Vagina (tissue), 2 donors: ENCODE data around the gene KLHDC4. TPM values are rescaled to one million over a fixed set of nuclear protein-coding genes. Genes with fewer than 3 reads are reported as not detected.

Experiments used
- DNase-seq, 2 donors: peaks; one replicate each; pipeline ENCODE4 v3.0.0-alpha.2; 2017; ENCODE audit errors: extremely low spot score in 2 of 2
- H3K27ac ChIP-seq: fragments of 200-600 bp; sonication (generic); one replicate; pipeline ENCODE4 v1.5.1; 2019
- H3K27me3 ChIP-seq: fragments of 200-600 bp; sonication (generic); one replicate; pipeline ENCODE4 v1.5.1; 2019
- H3K36me3 ChIP-seq, 2 donors: fragments of 200-600 bp; sonication (generic); one replicate each; pipeline ENCODE4 v1.5.1; 2017 to 2019
- H3K4me1 ChIP-seq: fragments of 200-600 bp; sonication (generic); one replicate; pipeline ENCODE4 v1.5.1; 2019
- H3K4me3 ChIP-seq, 2 donors: fragments of 200-600 bp; sonication (generic); 1 replicate in 1 of 2; 2 replicates in 1 of 2; pipeline ENCODE4 v1.5.1; 2016 to 2019
- H3K9me3 ChIP-seq: fragments of 200-600 bp; sonication (generic); one replicate; pipeline ENCODE4 v1.5.1; 2019
- CTCF ChIP-seq, 3 experiments: fragments of 450-650 bp in 2 of 3; fragments of 200-600 bp in 1 of 3; sonication (generic) in 1 of 3; IDR thresholded peaks; one replicate each; pipeline ENCODE4 v1.5.1; 2017 to 2019; ENCODE audit warnings: antibody characterized with exemption in 3 of 3, mild to moderate bottlenecking in 2 of 3, moderate library complexity in 2 of 3
- POLR2A ChIP-seq, 2 donors: fragments of 450-650 bp; IDR thresholded peaks; one replicate each; pipeline ENCODE4 v1.6.1; 2017; ENCODE audit warnings: antibody characterized with exemption in 2 of 2, mild to moderate bottlenecking in 2 of 2, moderate library complexity in 2 of 2
- POLR2AphosphoS5 ChIP-seq, 2 donors: sonication (generic); formaldehyde crosslinking; IDR thresholded peaks; one replicate each; pipeline ENCODE4 v1.9.0; 2017; ENCODE audit warnings: antibody characterized with exemption in 2 of 2, mild to moderate bottlenecking in 2 of 2, low read depth in 1 of 2; ENCODE audit not compliant: insufficient read depth in 1 of 2
- intact Hi-C: fragments of 100-400 bp; cut with DNase I; formaldehyde crosslinking; loops from one replicate; pipeline ENCODE4 v1.15.1; 2023
- total RNA-seq: library from RNA; depleted of rRNA; stranded (reverse); fragments of >200 nt; gene quantifications from one replicate; pipeline ENCODE4 v1.2.3, GENCODE V29; 2016

KLHDC4 gene
- total RNA-seq, 1 donor from 2014 or later, result 62.9 TPM

- TF ChIP-seq POLR2A (IDR thresholded peaks at IDR 0.05), result no peak
- H3K4me1 ChIP-seq, result no peaks in the 10 kb centered on the region
- H3K27ac ChIP-seq, result no peak overlapping the region
- no peak for DNase-seq
- H3K9me3 ChIP-seq, result no peaks in the 10 kb centered on the region
- H3K36me3 ChIP-seq, result no peaks in the 10 kb centered on the region
- H3K27me3 ChIP-seq, result no peaks in the 10 kb centered on the region
- intact Hi-C loops, result no loop called here
- no peak overlapping the region for H3K4me3 ChIP-seq
Observed at GRCh38 chr16:87678618-87679017, 87.2 kb downstream of the KLHDC4 start.

- no peak for DNase-seq
- intact Hi-C loops, result no loop called here
- Histone ChIP-seq H3K36me3 (no peaks in the 10 kb centered on the region), H3K9me3 (no peaks in the 10 kb centered on the region), H3K27ac (no peak overlapping the region), H3K4me3 (no peak overlapping the region), H3K4me1 (no peaks in the 10 kb centered on the region), H3K27me3 (no peaks in the 10 kb centered on the region)
- TF ChIP-seq POLR2AphosphoS5 (IDR thresholded peaks at IDR 0.05; ENCODE audit: insufficient read depth in 1 of 2, low read depth in 1 of 2), result no peak
Observed at GRCh38 chr16:87677830-87678229, 88.0 kb downstream of the KLHDC4 start.

- no peak for DNase-seq
- Histone ChIP-seq H3K27me3 (no peaks in the 10 kb centered on the region), H3K9me3 (no peaks in the 10 kb centered on the region), H3K36me3 (no peaks in the 10 kb centered on the region), H3K4me3 (no peak overlapping the region), H3K27ac (no peak overlapping the region), H3K4me1 (no peaks in the 10 kb centered on the region)
- intact Hi-C loops, result no loop called here
- TF ChIP-seq POLR2A (IDR thresholded peaks at IDR 0.05), result no peak
- TF ChIP-seq POLR2AphosphoS5 (IDR thresholded peaks at IDR 0.05; ENCODE audit: insufficient read depth in 1 of 2, low read depth in 1 of 2), result no peak
- no peak for TF ChIP-seq CTCF (IDR thresholded peaks at IDR 0.05)
Observed at GRCh38 chr16:87675111-87675719, 90.6 kb downstream of the KLHDC4 start.

GRCh38 chr16:87674419-87674818 lies 91.4 kb downstream of the KLHDC4 start:
- Histone ChIP-seq H3K4me1 (no peaks in the 10 kb centered on the region), H3K36me3 (no peaks in the 10 kb centered on the region), H3K27me3 (no peaks in the 10 kb centered on the region), H3K9me3 (no peaks in the 10 kb centered on the region), H3K4me3 (no peak overlapping the region), H3K27ac (no peak overlapping the region)
- intact Hi-C loops, result no loop called here
- no peak for TF ChIP-seq CTCF (IDR thresholded peaks at IDR 0.05)
- TF ChIP-seq POLR2AphosphoS5 (IDR thresholded peaks at IDR 0.05; ENCODE audit: insufficient read depth in 1 of 2, low read depth in 1 of 2), result no peak
- no peak for TF ChIP-seq POLR2A (IDR thresholded peaks at IDR 0.05)
- DNase-seq, result no peak

GRCh38 chr16:87671715-87672270 lies 94.0 kb downstream of the KLHDC4 start:
- H3K4me1 ChIP-seq, result no peaks in the 10 kb centered on the region
- TF ChIP-seq CTCF (IDR thresholded peaks at IDR 0.05) (no peak), POLR2AphosphoS5 (IDR thresholded peaks at IDR 0.05; ENCODE audit: insufficient read depth in 1 of 2, low read depth in 1 of 2) (no peak), POLR2A (IDR thresholded peaks at IDR 0.05) (no peak)
- DNase-seq, result no peak
- no peaks in the 10 kb centered on the region for H3K36me3 ChIP-seq
- H3K9me3 ChIP-seq, result no peaks in the 10 kb centered on the region
- intact Hi-C loops, result no loop called here
- H3K4me3 ChIP-seq, result no peak overlapping the region
- no peaks in the 10 kb centered on the region for H3K27me3 ChIP-seq
- H3K27ac ChIP-seq, result no peak overlapping the region

- no peaks in the 10 kb centered on the region for H3K36me3 ChIP-seq
- intact Hi-C loops, result no loop called here
- H3K27ac ChIP-seq, result no peak overlapping the region
- no peaks in the 10 kb centered on the region for H3K9me3 ChIP-seq
- H3K27me3 ChIP-seq, result no peaks in the 10 kb centered on the region
- no peak for DNase-seq
- H3K4me3 ChIP-seq, result no peak overlapping the region
- no peak for TF ChIP-seq CTCF (IDR thresholded peaks at IDR 0.05)
- H3K4me1 ChIP-seq, result no peaks in the 10 kb centered on the region
Observed at GRCh38 chr16:87671221-87671620, 94.6 kb downstream of the KLHDC4 start.
